ENCODE results near the gene ARMC7.
A peak's percentile ranks its signal among the peaks of the same experiment; 100 is the strongest.
"Not testable (repeated sequence)": the region's sequence is repeated elsewhere in the genome, so short reads cannot be mapped to it uniquely, and the experiment has no call there.

Gene ARMC7

DNA sequence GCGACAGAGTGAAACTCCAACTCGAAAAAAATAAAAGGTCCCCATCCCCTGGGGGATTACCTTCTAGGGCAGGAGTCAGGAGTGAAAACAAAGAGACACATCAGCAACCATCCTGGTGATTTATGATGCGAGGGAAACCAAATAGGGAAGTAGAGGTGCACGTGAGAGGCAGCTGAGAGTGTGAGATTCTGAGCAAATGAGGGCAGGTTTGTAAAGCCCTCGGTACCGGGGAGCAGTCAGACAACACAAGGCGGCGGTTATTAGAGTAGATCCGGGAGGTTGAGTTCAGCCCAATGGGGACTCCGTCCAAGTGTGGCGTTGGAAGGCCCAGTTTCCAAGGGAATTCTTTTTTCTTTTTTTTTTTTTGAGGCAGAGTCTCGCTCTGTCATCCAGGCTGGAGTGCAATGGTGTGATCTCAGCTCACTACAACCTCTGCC lies 7.4 kb upstream of the ARMC7 start:
- DNase-seq (ENCODE audit: low spot score): no peak

DNA sequence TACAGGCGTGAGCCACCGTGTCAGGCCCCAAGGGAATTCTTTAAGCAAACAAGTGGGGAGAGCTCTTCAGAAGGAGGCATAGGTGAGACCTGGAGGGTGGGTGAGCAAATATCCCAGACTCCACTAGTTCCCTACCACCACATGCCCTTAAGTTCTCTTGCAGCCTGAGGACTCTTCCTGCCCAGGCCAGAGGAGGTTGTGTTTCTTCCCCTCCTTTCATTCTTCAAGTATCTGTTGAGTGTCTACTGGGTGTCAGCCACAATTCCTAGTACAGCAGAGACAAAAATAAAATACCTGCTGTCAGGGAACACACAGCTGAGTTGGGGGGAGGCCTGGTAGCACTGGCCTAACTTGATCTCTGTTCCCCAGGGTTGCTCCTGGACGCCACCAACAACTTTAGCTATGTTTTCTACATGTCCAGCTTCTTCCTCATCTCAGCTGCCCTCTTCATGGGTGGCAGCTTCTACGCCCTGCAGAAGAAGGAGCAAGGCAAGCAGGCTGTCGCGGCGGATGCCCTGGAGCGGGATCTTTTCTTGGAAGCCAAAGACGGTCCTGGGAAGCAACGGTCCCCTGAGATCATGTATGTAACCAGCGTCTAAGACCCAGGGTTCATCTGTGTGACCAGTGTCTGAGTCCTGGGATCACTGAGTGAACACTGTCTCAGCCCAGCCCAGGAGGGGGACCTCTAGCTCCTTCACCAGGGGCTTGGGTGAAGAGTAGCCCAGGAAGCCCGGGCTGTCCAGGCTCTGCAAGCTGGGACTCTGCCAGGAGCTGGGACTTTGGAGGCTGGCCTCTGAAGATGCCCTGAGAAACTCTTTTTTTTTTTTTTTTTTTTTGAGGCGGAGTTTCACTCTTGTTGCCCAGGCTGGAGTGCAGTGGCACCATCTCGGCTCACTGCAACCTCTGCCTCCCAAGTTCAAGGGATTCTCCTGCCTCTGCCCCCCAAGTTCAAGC lies 5.9 kb upstream of the ARMC7 start:
- DNase-seq (ENCODE audit: low spot score): no peak

DNA sequence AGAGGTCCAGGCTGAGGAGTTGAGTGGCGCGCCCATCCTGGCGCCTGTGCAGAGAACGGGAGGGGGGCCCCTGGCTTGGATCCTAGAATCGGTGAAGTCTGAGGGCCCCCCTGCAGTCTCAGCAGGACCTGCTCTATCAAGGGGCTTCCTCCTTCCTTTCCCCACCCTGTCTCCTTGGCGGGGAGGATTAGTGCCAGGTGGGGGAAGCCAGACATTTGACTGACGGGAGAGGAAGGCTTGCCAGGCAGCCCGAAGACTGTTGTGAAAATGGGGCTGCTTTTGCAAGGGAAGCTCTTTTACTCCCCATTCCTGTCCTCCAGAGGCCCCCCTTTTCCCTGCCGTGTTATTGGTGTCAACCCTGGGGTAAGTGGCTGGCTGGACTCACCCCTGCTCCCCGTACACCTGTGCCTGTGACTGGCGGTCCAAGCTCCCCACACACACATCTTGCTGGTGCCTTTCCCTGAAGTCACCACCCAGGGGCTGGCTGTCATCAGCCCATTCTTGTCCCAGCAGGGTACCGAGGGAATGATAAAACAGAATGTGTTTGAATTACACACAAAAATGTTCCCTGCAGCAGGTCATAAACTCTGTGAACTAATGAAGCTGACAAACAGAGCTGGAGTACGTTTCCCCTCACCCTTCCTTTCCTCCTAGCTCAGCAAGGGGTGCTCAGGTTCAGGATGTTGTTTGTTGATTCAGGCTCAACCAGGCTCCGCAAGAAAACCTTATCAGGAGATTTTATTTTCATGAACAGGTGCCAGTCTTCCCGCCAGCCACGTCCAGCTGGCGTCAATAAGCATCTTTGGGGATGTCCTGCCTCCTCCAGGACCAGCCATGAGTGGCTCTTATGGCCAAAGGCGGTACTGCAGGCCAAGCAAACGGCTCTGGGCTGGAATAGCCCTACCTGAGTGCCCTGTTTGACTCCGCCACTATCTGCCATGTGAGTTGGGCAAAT lies 4.4 kb upstream of the ARMC7 start:
- peak; percentile 86 for DNase-seq (ENCODE audit: low spot score)

DNA sequence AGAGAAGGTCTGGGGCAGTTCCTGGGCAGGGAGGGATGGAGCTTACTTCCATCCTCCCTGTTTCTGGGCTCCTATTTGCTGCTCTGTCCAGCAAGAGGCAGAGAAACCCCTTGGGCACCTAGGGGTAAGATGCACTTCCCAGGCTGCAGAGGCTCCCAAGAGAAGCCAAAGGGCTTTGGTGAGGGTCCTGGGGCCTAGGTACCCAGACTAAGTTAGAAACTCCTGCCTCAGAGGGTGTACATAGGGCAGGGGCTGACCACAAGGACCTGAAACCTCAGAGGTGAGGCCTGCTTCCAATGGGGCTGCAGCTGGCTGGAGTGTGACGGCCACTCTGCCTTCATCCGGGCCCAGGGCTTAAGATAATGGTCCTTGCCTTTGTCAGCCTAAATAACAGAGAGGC lies 1.6 kb upstream of the ARMC7 start:
- no peak for DNase-seq (ENCODE audit: low spot score)

DNA sequence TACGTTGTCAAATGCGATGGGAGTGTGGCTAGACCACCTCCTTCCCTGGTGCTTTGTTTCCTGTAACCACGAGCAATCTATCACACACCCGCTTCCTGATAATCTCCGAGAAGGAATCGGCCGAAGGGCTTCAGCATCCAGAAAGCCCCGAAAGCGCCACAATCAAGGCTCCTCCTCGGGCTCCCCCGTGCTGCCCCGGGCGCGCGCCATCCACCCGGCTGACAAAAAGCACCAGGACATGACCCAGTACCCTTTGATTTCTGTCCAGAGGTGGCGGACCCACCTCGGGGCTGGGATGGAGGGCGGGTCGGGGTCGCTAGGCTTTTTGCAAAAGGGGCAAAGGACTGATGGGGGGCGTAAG lies 743 bp upstream of the ARMC7 start:
- DNase-seq (ENCODE audit: low spot score): no peak

DNA sequence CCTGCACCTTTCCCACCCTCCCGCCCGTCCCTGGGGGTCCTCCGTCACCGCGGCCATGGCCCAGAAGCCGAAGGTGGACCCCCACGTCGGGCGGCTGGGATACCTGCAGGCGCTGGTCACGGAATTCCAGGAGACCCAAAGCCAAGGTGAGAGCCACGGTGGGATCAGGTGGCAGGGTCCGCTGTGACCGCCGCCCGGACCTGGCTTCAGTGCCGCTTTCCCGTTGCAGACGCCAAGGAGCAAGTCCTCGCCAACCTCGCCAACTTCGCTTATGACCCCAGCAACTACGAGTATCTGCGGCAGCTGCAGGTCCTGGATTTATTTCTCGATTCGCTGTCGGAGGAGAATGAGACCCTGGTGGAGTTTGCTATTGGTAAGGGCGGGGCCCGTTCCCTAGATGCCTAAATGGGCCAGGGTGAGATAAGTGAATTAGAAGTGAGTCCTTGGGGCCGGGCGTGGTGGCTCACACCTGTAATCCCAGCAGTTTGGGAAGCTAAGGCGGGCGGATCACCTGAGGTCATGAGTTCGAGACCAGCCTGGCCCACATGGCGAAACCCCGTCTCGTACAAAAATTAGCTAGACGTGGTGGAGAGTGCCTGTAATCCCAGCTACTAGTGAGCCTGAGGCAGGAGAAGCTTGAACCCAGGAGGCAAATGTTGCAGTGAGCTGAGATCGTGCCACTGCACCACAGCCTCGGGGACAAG lies 617 bp downstream of the ARMC7 start:
- no peak for DNase-seq (ENCODE audit: low spot score)

DNA sequence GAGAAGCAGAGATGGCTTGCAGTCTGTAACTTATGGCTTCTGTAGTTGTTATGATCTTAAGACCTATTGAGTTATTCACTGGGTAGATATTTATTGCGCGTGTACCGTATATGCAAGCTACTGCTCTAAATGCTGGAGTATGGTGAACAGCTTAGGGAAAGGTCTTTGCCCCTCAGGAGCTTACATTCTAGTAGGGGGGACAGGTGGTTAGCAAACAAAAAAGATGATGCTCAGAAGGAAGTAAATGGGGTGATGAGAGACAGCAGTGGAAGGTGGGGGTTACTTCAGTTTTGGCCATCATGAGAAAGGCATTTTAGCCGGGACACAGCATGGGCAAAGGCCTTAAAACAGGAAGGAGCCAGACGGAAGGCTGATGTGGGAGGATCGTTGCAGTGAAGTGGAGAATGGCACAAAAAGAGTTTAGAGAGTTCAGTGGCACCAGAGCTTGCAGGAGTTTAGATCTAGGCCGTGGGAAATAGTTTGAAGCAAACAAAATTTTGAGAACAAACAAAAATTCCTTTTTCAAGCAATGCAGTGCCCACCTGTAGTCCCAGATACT lies 2.1 kb downstream of the ARMC7 start:
- no peak for DNase-seq (ENCODE audit: low spot score)

DNA sequence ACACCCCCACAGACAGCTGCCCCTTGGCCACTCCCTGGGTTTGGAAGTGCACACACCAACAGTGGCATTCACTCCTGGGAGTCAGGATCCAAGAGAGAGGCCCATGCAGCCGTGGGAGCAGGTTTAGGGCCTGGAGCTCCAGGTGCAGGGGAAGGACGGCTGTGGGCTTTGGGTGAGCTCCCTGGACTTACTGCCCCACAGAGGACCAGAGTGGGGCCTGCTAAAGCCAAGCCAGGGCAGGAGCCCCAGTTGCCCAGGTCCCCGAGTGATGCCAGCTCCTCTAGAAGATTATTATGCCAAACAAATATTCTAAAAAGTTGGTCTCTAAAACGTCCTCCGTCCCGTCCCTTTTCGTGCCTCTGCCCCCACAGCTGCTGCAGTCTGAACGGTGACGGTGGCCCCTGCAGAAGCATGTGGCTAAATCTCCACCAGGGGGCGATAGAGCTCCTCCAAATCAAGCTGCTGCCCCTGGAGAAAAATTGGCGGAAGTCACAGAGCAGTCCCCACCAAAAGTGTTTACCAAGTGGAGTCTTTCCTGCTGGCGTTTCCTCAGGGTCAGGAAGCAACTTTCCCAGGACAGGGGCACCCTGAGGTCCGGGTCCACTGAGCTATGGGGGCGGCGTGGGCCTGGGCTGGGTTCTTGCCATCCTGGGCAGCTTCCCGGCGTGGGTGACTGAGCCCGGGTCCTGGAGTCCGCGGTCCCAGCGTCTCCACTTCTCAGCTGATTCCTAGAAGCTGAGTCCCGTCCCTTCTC lies 4.2 kb downstream of the ARMC7 start:
- DNase-seq (ENCODE audit: low spot score): peak; percentile 91

DNA sequence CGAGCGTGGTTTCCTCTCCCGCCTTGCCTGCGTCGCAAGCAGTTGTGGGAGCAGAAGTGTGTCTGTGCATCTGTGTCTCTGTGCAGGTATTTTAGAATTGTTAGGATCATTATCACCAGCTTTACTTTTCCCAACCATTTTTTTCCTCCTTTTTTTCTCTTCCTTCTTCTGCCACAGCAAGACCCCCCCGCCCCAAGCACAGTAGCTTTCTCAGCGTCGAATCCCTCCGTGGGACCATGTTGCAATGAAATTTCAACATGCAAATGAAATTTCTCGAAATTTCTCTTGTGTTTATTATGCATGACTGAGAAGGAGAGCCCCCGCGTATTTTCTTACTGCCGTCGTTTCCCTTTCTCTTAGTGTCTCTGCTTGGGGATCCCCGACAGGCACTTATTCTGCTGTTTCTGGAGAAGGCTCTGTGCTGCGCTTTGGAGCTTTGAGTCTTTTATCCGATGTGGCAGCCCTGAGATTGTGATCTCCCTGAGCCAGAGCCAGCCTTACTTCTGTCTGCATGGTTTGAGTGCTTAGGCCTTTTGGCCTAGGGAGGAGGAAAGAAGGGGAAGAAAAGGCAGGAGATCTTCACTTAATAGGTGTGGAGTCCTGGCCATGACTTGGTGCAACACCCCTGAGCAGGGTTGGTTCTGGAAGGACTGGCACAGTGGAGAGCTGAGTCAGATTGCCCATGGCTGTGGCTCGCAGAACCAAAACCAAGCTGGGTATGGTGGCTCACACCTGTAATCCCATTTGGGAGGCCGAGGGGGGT lies 5.0 kb downstream of the ARMC7 start:
- DNase-seq (ENCODE audit: low spot score): peak; percentile 15

DNA sequence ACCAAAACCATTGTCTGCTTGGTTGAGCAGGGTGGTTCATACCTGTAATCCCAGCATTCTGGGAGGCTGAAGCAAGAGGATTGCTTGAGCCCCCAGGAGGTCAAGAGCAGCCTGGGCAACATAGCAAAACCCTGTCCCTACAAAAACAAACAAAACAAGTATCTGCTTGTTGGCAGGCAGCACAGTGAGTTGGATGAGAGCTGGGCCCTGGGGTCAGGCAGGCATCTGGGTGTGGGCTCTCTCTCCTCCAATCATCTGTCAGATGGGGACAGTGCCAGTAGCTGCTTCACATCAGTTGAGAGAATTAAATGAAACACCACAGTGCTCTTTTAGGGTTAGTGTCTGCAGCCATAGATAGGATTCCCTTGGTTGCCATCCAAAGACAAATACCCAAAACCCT lies 5.8 kb downstream of the ARMC7 start:
- no peak for DNase-seq (ENCODE audit: low spot score)

DNA sequence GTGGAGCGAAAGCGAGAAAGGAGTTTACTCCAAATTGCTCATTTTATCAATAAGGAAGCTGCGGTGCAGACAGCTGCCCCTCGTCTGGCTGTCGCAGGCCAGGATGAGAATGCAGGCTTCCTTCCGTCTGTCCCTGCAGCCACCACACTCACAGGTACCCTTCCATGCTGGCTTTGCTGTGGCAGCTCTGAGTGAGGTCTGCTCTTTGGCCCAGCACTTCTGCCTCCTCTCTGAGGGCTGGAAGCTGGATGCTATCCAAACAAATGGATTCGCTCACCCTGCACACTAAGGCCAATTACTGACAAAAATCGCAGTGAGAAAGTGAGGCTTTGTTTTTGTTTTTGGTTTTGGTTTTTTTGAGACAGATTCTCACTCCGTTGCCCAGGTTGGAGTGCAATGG lies 7.0 kb downstream of the ARMC7 start:
- no peak for DNase-seq (ENCODE audit: low spot score)

DNA sequence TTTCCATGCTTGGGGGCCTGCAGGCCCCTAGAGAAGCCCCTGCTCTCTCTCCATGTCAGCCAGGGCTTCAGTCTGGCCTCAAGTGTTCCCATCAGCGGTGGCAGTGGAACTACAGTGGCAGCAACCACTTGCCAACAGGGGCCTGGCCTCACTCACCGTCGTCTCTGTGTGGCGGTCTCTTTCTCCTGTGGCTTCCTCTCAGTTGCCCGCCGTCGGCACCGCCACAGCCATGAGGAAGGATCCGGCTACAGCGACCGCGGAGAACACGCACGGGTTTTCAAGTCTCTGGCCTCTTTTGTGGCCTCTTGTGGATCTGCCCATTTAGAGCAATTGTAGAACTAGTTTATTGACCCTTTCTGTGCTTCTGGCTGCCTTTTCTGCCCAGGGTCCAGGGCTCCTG lies 8.5 kb downstream of the ARMC7 start:
- peak; percentile 25 for DNase-seq (ENCODE audit: low spot score)

DNA sequence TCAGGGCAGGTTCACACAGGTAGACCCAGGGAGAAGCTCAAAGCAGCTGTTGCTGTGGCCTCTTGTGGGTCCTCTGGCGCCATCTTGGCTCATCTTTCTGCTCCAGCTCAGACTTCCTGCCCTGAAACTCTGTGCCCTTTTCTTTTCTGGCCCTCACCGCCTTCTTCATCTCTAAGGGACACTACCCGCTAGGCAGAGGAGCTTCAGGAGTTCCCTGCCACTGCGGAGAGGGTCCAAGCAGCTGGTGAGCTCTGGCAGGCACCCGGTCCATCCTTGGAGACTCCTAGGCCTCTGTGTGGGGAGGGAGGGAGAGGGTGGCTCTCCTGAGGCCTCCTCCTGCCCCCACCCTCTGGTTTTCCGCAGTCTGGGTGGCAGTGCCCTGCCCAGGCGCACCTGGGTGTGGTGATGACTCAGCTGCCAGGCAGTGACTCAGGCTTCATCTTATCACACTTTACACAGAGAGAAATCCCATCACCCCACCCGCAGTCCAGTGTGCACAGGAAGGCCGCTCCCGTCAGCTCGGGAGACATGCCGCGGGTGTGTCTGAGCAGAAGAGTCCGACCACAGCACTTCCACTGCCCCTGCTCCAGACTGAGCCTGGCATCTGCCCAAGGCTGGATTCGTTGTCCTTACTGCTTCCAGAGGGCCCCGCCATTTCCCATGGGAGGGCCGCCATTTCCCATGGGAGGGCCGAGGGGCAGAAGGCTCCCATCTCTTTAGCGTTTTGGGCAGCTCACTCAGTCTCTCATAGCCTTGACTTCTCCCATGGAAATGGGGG lies 14.5 kb downstream of the ARMC7 start:
- DNase-seq (ENCODE audit: low spot score): no peak

DNA sequence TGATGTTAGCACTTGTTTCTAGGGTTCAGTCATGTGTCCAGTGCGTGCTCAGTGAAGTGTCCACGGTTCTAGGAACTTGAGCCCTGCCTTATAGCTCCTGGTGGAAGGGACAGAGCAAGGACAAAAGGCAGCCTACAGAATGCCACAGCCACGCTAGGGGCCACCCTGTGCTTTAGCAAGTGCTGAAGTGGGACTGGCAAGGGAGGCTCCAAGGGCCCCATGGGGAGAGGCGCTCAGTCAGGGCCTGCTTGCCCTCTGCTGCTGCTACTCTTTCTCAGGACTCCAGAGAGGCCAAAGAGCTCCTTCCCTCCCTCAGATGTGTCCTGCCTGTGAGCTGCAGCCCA lies 15.0 kb downstream of the ARMC7 start:
- DNase-seq (ENCODE audit: low spot score): no peak

DNA sequence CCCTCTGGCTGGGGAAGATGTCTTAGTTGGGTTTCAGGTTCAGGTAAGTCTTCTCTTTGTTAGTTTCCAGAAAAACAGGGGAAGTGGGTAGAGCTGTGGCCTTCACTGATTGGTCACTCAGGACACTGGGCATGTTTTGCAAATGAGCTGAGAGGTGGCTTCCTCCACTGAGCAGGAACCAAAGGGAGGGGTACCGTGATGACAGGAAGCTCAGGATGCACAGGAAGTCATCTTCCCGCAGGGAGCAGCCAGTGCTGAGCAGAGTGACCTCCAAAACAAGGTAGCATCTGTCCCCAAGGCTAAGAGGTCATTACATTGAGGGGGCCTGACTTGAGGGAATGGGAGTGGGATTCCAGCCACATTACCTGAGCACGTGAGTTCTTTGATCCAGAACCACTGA lies 16.2 kb downstream of the ARMC7 start:
- DNase-seq (ENCODE audit: low spot score): no peak

DNA sequence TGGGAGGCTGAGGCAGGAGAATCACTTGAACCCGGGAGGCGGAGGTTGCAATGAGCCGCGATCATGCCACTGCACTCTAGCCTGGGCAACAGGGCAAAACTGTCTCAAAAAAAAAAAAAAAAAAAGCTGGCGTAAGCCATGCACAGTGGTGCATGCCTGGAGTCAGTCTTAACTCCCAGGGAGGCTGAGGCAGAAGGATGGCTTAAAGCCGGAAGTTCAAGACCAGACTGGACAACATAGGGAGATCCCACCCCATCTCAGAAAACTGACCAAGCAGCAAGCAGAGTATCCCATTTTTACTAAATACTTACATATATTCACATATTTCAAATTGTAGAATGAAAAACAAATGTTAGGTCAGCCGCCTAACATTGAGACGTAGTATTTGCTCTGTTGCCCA lies 17.2 kb downstream of the ARMC7 start:
- DNase-seq (ENCODE audit: low spot score): no peak

DNA sequence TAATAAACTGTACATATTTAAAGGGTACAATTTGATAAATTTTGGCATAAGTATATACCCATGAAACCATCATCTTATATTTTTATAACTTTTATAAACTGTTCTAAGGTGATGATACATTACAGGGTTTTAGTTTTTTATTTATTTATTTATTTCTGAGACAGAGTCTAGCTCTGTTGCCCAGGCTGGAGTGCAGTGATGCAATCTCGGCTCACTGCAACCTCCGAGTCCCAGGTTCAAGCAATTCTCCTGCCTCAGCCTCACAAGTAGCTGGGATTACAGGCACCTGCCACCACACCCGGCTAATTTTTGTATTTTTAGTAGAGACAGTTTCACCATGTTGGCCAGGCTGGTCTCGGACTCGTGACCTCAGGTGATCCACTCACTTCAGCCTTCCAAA lies 18.2 kb downstream of the ARMC7 start:
- not testable (repeated sequence) for DNase-seq (ENCODE audit: low spot score)

DNA sequence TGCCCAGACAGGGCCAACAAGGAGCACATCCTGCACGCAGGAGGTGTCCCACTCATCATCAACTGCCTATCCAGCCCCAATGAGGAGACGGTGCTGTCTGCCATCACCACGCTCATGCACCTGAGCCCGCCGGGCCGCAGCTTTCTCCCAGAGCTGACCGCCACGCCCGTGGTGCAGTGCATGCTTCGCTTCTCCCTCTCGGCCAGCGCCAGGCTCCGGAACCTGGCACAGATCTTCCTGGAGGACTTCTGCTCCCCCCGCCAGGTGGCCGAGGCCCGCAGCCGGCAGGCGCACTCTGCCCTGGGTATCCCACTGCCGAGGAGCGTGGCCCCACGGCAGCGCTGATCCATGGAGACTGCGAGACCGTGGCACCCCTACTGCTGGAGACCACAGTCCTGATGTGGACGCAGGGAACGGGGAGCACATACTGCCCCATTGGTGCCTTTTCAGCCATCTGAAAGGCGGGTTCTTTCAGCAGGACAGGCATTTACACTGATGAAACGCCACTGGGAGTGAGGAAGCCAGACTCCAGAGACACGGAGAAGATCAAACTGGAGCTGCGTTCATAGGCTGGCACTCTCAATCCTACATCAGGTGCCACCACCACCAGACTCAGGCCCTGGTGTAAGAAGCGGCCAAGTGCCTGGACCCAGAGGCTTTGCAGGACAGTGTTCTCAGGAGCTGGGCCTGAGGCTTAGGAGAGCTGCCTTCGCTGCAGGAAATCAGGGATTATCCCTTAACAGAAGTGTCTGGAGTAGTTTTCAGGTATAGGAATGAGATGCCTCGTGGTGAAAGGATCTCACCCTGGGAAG lies 19.1 kb downstream of the ARMC7 start:
- no peak for DNase-seq (ENCODE audit: low spot score)

DNA sequence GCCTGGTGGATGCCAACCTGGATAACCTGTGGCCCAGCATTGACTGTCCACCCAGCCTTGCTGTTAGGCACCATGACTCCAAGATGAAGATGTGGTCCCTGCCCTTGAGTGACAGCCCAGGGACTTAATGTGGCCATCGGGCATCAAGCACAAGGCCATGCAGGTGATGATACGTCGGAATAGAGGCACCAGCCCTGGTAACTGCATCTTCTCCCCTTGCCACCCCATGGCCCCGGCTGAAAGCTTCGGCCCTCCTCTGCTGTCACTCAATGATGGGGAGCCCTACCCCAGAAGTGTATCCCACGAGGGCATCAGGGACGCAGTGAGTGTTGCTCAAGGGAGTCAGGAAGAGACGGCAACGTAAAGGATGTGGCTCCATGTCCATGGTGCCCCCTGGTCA lies 19.8 kb downstream of the ARMC7 start:
- DNase-seq (ENCODE audit: low spot score): no peak

Measured in D341Med (cell line).